Subcutaneous abdominal adipose tissue (tissue), 5 donors: Measurements from ENCODE around the gene MRPS14.
"Not testable (repeated sequence)": the region's sequence is repeated elsewhere in the genome, so short reads cannot be mapped to it uniquely, and the experiment has no call there.

Experiments used
- H3K27ac ChIP-seq: one replicate; pipeline ENCODE4 v1.7.0; 2013; ENCODE audit warnings: low read depth, mild to moderate bottlenecking, inconsistent platforms, low read length, moderate library complexity
- H3K27me3 ChIP-seq, 5 donors: one replicate each; pipeline ENCODE4 v1.7.0; 2013; ENCODE audit warnings: low read length in 5 of 5, inconsistent platforms in 1 of 5; ENCODE audit not compliant: control insufficient read depth in 5 of 5, insufficient read depth in 4 of 5
- H3K36me3 ChIP-seq, 5 donors: one replicate each; pipeline ENCODE4 v1.7.0; 2013; ENCODE audit warnings: low read length in 5 of 5; ENCODE audit not compliant: control insufficient read depth in 5 of 5, insufficient read depth in 5 of 5
- H3K4me1 ChIP-seq, 5 donors: one replicate each; pipeline ENCODE4 v1.7.0; 2013; ENCODE audit warnings: low read length in 5 of 5, mild to moderate bottlenecking in 3 of 5, moderate library complexity in 1 of 5; ENCODE audit not compliant: control insufficient read depth in 5 of 5, insufficient read depth in 5 of 5
- H3K4me3 ChIP-seq, 5 donors: one replicate each; pipeline ENCODE4 v1.7.0; 2013; ENCODE audit warnings: low read length in 5 of 5, low read depth in 1 of 5
- H3K9ac ChIP-seq, 5 donors: one replicate each; pipeline ENCODE4 v1.7.0; 2013; ENCODE audit warnings: low read length in 5 of 5, mild to moderate bottlenecking in 4 of 5, moderate library complexity in 3 of 5
- H3K9me3 ChIP-seq, 5 donors: one replicate each; pipeline ENCODE4 v1.7.0; 2013; ENCODE audit warnings: low read length in 5 of 5; ENCODE audit not compliant: control insufficient read depth in 5 of 5
- donor health status: healthy.
- donor health status: healthy.
- donor health status: healthy.
- donor health status: healthy.
- donor health status: healthy.

Gene MRPS14

DNA sequence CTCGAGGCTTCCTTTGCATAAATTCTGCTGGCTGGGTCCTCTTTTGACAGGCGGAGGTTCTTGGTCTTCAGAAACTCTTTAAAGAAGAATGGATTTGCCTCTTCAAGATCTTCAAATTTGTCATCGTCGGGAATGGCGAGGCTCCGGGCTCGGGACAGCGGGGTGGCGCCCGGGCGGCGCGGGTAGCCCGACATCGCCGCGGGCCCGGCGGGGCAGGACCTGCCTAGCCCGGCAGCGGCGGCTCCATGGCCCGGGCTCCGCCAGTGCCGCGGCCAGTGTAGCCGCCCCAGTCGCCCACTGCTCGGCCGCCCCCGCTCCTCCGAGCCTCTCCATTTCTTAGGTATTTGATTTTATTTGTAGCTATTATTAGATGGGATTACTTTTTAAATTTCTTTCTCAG, 22.3 kb upstream of the MRPS14 start:
- H3K27ac ChIP-seq = no peak overlapping the region
- H3K36me3 ChIP-seq = no peaks in the 10 kb centered on the region
- H3K4me1 ChIP-seq = no peaks in the 10 kb centered on the region
- H3K4me3 ChIP-seq = no peak overlapping the region
- no peaks in the 10 kb centered on the region for H3K27me3 ChIP-seq
- H3K9me3 ChIP-seq = no peaks in the 10 kb centered on the region
- no peak overlapping the region for H3K9ac ChIP-seq

DNA sequence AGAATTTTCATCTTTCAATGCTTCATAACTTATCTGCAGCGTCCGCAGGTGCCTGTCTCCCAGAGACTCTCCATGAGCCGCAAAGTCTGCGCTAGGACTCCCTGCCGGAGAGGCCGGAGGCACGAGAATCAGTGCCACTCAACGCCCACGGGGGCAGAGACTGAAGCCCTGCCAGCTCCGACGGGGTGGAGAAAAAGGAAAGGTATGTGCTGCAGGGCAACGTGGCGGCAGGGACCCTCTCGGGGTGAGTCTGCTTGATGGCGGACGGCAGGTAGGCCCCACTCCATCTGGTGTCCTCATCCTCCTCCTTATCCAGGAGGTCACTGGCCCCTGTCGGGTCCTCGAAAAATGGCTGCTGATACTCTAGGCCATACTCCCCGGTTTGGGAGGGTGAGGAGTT, 21.9 kb upstream of the MRPS14 start:
- no peaks in the 10 kb centered on the region for H3K4me1 ChIP-seq
- no peaks in the 10 kb centered on the region for H3K9me3 ChIP-seq
- no peak overlapping the region for H3K27ac ChIP-seq
- no peak overlapping the region for H3K9ac ChIP-seq
- no peaks in the 10 kb centered on the region for H3K36me3 ChIP-seq
- H3K27me3 ChIP-seq = no peaks in the 10 kb centered on the region
- no peak overlapping the region for H3K4me3 ChIP-seq

DNA sequence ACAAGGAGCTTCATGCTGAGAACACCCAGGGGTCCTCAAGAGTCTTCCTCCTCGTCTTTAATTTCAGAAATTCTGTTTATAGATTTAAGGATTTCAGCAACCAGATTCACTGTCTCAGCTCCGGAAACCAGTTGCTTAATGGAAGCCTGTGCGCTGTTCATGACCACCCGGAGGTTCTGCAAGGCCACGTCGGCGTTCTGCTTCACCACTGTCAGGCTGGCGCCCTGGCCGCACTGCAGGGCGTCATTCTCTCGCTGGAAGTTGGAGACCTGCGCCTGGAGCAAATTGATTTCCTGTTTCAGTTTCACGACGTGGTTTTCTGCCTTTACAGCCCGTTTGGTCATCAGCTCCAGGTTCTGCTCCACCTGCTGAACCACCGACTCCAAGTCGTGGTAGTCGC, 21.4 kb upstream of the MRPS14 start:
- not testable (repeated sequence) for H3K27me3 ChIP-seq, H3K36me3 ChIP-seq, H3K27ac ChIP-seq, H3K9me3 ChIP-seq, H3K9ac ChIP-seq, H3K4me1 ChIP-seq, H3K4me3 ChIP-seq

DNA sequence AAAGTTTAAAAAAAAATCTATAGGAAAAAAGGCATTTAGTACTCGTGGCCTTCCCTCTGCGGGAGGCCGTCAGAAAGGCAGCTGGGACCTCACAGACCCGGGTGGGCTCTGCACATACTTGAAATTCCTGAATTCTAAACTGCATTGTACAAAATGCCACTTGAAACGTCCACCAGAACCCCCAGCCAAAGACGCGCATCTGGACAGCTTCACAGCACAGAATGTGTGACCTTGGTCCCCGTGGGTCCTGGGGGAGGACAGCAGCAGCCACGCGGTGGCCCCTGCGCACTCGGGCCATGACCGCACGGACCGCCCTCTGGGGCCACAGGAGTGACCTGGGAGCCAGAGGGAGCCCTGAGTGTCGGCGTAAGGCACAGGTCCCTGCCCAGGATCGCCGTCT, 20.6 kb upstream of the MRPS14 start:
- Histone ChIP-seq H3K36me3 (no peaks in the 10 kb centered on the region), H3K4me3 (no peak overlapping the region), H3K27ac (no peak overlapping the region), H3K27me3 (no peaks in the 10 kb centered on the region), H3K9me3 (no peaks in the 10 kb centered on the region), H3K4me1 (no peaks in the 10 kb centered on the region), H3K9ac (no peak overlapping the region)

DNA sequence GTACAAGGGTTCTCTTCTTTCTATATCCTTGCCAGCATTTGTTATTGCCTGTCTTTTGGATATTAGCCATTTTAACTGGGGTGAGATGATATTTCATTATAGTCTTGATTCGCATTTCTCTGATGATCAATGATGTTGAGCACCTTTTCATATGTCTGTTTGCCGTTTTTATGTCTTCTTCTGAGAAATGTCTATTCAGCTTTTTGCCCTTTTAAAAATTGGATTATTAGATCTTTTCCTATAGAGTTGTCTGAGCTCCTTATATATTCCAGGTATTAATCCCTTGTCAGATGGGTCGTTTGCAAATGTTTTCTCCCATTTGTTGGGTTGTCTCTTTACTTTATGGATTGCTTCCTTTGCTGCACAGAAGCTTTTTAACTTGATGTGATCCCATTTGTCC, 19.4 kb upstream of the MRPS14 start:
- H3K9me3 ChIP-seq = no peaks in the 10 kb centered on the region
- no peaks in the 10 kb centered on the region for H3K27me3 ChIP-seq
- H3K9ac ChIP-seq = no peak overlapping the region
- no peaks in the 10 kb centered on the region for H3K4me1 ChIP-seq
- H3K4me3 ChIP-seq = no peak overlapping the region
- H3K36me3 ChIP-seq = no peaks in the 10 kb centered on the region
- H3K27ac ChIP-seq = no peak overlapping the region

DNA sequence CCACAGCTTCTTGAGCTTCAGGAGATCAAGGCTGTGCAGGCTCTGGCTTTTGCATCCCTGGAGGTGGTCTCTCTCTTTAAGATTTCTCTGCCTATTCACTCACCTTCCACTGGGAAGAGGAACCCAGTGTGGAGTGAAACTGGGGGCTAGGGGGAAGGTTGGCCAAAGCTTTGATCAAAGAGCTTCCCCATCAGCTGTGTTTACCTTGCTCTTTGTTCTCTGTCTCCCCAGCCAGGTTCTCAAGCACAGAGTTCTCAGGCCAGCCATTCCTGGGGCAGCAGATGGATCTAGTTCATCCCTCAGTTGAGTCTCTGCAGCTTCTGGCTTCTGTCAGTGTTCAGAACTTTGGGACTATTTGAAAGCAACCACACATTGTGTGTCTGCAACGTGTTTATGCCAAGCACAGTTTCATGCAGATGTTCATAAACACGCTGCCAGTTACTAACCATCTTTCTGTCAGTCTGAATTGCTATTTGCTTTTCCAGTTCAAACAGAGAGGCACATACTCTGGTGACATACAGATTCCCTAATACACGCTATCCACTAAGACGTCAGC, 17.2 kb upstream of the MRPS14 start:
- no peaks in the 10 kb centered on the region for H3K27me3 ChIP-seq
- no peaks in the 10 kb centered on the region for H3K9me3 ChIP-seq
- H3K27ac ChIP-seq = no peak overlapping the region
- H3K4me3 ChIP-seq = no peak overlapping the region
- H3K36me3 ChIP-seq = no peaks in the 10 kb centered on the region
- H3K4me1 ChIP-seq = no peaks in the 10 kb centered on the region
- no peak overlapping the region for H3K9ac ChIP-seq

DNA sequence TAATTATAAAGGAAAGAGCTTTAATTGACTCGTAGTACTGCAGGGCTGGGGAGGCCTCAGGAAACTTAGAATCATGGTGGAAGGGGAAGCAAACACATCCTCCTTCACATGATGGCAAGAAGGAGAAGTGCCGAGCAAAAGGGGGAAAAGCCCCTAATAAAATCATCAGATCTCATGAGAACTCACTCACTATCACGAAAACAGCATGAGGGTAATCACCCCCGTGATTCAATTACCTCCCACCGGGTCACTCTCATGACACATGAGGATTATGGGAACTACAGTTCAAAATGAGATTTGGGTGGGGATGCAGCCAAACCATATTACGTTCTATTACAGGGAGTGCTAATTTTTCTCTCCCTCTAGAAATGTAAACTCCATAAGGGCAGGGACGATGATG, 14.2 kb upstream of the MRPS14 start:
- no peak overlapping the region for H3K4me3 ChIP-seq
- H3K9me3 ChIP-seq = no peaks in the 10 kb centered on the region
- no peak overlapping the region for H3K27ac ChIP-seq
- no peaks in the 10 kb centered on the region for H3K27me3 ChIP-seq
- no peaks in the 10 kb centered on the region for H3K36me3 ChIP-seq
- H3K9ac ChIP-seq = no peak overlapping the region
- no peaks in the 10 kb centered on the region for H3K4me1 ChIP-seq

DNA sequence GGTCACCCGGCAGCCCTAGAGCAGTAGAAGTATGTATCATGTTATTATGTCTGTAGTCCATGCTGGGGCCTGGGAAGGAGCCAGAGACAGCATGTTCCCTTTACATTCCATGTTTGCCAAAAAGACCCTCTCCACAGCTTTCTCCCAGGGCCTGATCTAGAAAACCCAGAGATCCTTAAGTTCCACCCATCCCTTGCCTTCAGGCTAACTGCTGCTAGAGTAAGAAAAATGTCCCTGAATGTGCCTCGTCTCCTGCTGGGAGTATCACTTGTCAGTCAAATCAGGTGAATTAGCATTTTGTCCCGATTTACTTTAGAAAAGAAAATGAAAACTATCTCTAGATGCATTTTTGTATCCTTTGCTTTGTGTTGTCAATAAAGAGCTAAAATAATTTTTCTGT, 13.3 kb upstream of the MRPS14 start:
- Histone ChIP-seq H3K4me3 (no peak overlapping the region), H3K27me3 (no peaks in the 10 kb centered on the region), H3K4me1 (peaks cover 0 to 6% (median 4%) of the 10 kb centered on the region in 5 donors), H3K27ac (no peak overlapping the region), H3K9me3 (no peaks in the 10 kb centered on the region), H3K9ac (no peak overlapping the region), H3K36me3 (no peaks in the 10 kb centered on the region)

DNA sequence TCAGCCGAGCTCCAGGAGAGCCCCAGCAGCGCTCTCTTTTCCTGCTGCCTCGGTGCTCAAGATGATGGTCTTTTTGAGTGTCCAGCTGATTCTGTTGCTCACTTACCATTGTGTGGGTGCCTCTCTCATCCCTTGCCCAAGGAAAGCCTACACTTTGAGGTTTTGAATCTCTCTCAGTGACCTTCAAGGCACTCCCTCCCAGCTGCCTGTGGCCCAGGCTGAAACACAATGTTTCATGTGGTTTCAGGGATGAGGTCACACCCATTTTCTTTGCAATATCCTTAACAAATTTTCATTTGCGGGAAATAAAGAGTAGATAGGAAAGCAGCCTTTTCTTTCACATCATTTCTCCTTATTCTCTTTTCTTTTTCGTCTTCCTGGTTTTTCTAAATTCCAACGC, 12.6 kb upstream of the MRPS14 start:
- Histone ChIP-seq H3K4me1 (peaks cover 0 to 8% (median 7%) of the 10 kb centered on the region in 5 donors), H3K27ac (no peak overlapping the region), H3K9me3 (no peaks in the 10 kb centered on the region), H3K27me3 (no peaks in the 10 kb centered on the region), H3K4me3 (no peak overlapping the region), H3K36me3 (no peaks in the 10 kb centered on the region), H3K9ac (no peak overlapping the region)

DNA sequence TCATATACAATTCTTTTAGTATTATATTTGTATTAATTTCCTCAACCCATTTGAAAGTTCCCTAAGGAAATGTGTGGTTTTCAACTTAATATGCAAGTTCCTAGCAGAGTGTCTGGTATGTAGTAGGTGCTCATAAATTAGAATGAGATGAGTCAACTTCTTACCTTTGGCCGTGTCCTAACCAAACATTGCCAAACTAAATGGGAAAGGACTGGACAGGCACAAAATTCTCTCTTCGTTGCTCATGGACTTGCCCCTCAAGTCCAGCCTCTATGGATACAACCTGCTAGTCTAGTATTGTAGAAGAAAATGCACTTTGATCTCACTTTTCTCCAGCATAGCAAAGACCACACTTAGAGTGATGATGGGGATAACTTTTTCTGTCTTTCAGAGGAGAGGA, 11.6 kb upstream of the MRPS14 start:
- no peaks in the 10 kb centered on the region for H3K27me3 ChIP-seq
- H3K9ac ChIP-seq = no peak overlapping the region
- H3K36me3 ChIP-seq = no peaks in the 10 kb centered on the region
- H3K9me3 ChIP-seq = no peaks in the 10 kb centered on the region
- no peak overlapping the region for H3K4me3 ChIP-seq
- H3K4me1 ChIP-seq = peaks cover 1 to 10% (median 7%) of the 10 kb centered on the region in 5 donors
- no peak overlapping the region for H3K27ac ChIP-seq

DNA sequence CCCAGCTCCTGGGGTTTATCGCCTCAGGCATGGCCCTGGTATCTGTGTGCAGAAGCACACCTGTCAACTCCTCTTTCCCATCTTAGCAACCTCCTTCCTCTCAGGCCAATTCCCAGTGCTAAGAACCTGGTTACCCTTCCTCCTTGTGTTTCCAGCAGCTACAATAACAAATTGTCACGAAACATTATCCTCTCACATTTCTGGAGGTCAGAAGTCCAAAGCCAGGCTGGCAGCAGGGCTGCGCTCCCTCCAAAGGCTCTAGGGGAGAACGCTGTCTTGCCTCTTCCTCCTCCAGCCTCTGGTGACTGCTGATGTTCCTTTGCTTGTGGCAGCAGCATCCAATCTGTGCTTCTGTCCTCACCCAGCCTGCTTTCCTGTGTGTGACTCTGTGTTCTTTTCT, 10.7 kb upstream of the MRPS14 start:
- Histone ChIP-seq H3K27me3 (no peaks in the 10 kb centered on the region), H3K36me3 (no peaks in the 10 kb centered on the region), H3K4me1 (peaks cover 5 to 14% (median 8%) of the 10 kb centered on the region in 5 donors), H3K4me3 (no peak overlapping the region), H3K9ac (no peak overlapping the region), H3K9me3 (no peaks in the 10 kb centered on the region), H3K27ac (no peak overlapping the region)
